ENCODE results near the gene PRKCSH. TPM values are rescaled to one million over a fixed set of nuclear protein-coding genes. Genes with fewer than 3 reads are reported as not detected.

PRKCSH gene
- total and polyA plus RNA-seq, 10 of the 15 experiments (the other 5 are each of a cell fraction or from before 2014, with no cell fraction given) = 1.1 to 280 (median 44.1) TPM

DNA sequence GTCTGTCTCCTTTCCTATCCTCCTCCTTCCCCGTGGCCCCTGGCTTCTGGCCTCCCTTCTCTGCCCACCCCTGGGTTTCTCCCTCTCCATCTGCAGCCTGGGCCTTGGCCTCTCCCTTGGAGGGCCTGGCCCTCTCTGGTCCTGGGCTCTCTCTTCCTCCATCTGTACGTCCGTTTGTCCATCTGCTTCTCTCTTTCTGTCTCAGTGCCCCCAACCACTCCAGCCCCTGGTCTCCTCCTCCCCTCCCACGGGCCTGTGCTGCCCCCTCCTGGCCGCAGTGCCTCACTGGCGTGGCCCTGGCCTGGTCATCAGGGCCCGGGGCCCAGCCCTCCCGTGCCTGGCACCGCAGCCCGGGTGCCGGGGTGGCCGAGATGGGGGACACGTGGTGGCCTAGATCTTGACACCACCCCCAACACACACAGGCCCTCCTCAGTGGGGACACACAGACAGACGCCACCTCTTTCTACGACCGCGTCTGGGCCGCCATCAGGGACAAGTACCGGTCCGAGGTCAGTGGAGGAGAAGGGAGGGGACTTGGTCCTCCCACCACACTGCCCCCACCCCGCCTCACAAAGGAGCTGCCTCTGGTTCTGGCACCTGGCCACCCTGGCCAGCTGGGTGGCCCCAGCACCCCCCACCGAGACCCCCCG, 11.3 kb downstream of the PRKCSH start (continued):
- TF ChIP-seq, protein P1, sequence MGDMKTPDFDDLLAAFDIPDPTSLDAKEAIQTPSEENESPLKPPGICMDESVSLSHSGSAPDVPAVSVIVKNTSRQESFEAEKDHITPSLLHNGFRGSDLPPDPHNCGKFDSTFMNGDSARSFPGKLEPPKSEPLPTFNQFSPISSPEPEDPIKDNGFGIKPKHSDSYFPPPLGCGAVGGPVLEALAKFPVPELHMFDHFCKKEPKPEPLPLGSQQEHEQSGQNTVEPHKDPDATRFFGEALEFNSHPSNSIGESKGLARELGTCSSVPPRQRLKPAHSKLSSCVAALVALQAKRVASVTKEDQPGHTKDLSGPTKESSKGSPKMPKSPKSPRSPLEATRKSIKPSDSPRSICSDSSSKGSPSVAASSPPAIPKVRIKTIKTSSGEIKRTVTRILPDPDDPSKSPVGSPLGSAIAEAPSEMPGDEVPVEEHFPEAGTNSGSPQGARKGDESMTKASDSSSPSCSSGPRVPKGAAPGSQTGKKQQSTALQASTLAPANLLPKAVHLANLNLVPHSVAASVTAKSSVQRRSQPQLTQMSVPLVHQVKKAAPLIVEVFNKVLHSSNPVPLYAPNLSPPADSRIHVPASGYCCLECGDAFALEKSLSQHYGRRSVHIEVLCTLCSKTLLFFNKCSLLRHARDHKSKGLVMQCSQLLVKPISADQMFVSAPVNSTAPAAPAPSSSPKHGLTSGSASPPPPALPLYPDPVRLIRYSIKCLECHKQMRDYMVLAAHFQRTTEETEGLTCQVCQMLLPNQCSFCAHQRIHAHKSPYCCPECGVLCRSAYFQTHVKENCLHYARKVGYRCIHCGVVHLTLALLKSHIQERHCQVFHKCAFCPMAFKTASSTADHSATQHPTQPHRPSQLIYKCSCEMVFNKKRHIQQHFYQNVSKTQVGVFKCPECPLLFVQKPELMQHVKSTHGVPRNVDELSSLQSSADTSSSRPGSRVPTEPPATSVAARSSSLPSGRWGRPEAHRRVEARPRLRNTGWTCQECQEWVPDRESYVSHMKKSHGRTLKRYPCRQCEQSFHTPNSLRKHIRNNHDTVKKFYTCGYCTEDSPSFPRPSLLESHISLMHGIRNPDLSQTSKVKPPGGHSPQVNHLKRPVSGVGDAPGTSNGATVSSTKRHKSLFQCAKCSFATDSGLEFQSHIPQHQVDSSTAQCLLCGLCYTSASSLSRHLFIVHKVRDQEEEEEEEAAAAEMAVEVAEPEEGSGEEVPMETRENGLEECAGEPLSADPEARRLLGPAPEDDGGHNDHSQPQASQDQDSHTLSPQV (IDR thresholded peaks at IDR 0.05) = no peak
- TF ChIP-seq TAF1 (IDR thresholded peaks at IDR 0.05; ENCODE audit: borderline replicate concordance, low read depth, low read length) (no peak), RAD51 (IDR thresholded peaks at IDR 0.05) (no peak), KLF5 (IDR thresholded peaks at IDR 0.05; ENCODE audit: partially characterized antibody) (no peak), ZSCAN29 (IDR thresholded peaks at IDR 0.05) (no peak), LARP7 (IDR thresholded peaks at IDR 0.05) (no peak)
- TF ChIP-seq, protein P2, sequence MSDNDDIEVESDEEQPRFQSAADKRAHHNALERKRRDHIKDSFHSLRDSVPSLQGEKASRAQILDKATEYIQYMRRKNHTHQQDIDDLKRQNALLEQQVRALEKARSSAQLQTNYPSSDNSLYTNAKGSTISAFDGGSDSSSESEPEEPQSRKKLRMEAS (IDR thresholded peaks at IDR 0.05; ENCODE audit: low read depth, low read length) = no peak

Data from GM12878 (cell line).